Mucosa of descending colon (tissue), 3 donors: ENCODE results near the gene ELOB. TPM values are rescaled to one million over a fixed set of nuclear protein-coding genes. Genes with fewer than 3 reads are reported as not detected.

Experiments
- ATAC-seq: fragments of 200-7000 bp; cut with Tn5 transposase; one replicate; pipeline ENCODE4 v1.9.1; 2020; ENCODE audit warnings: mild to moderate bottlenecking, moderate library complexity
- DNase-seq, 3 donors: peaks; one replicate each; pipeline ENCODE4 v3.0.0-alpha.2; 2020
- H3K36me3 ChIP-seq: fragments of 200-600 bp; one replicate; pipeline ENCODE4 v1.8.0; 2021; ENCODE audit warnings: low read depth, mild to moderate bottlenecking
- H3K4me1 ChIP-seq: fragments of 200-600 bp; one replicate; pipeline ENCODE4 v1.8.0; 2021; ENCODE audit warnings: low read depth, mild to moderate bottlenecking
- H3K4me3 ChIP-seq: fragments of 200-600 bp; one replicate; pipeline ENCODE4 v1.8.0; 2021; ENCODE audit warnings: mild to moderate bottlenecking
- H3K9me3 ChIP-seq: fragments of 200-600 bp; one replicate; pipeline ENCODE4 v1.8.0; 2021; ENCODE audit warnings: mild to moderate bottlenecking
- intact Hi-C, 2 donors: fragments of 100-400 bp; cut with DNase I in 1 of 2; cut with micrococcal nuclease in 1 of 2; formaldehyde crosslinking; loops; one replicate each; pipeline versions ENCODE4 v1.11.0 to v1.11.1; 2022; cut with DNase I, micrococcal nuclease
- total RNA-seq, 3 donors: library from RNA; stranded (reverse); fragmentation: NEBNext Ultra II Directional in 2 of 3; extraction: Animal tissue kit (Norgen Biotek cat#: 25700) in 2 of 3; gene quantifications; one replicate each; pipeline versions ENCODE4 v1.2.1 to v1.2.4, GENCODE V29; 2021 to 2023
- TF ChIP-seq, protein P1 (sequence below): fragments of 200-600 bp; IDR thresholded peaks from one replicate; pipeline ENCODE4 v1.8.0; 2022; ENCODE audit warnings: antibody characterized with exemption, mild to moderate bottlenecking
- donor health status: DM: no; HTN: no; CAD: no; lungs with moderate emphysema.
- donor health status: DM: no; HTN: no; CAD: no.
- donor health status: DM: no; HTN: yes; CAD: no.

The ELOB gene
- total RNA-seq, 3 donors from 2014 or later: 231 to 296 (median 285) TPM

DNA sequence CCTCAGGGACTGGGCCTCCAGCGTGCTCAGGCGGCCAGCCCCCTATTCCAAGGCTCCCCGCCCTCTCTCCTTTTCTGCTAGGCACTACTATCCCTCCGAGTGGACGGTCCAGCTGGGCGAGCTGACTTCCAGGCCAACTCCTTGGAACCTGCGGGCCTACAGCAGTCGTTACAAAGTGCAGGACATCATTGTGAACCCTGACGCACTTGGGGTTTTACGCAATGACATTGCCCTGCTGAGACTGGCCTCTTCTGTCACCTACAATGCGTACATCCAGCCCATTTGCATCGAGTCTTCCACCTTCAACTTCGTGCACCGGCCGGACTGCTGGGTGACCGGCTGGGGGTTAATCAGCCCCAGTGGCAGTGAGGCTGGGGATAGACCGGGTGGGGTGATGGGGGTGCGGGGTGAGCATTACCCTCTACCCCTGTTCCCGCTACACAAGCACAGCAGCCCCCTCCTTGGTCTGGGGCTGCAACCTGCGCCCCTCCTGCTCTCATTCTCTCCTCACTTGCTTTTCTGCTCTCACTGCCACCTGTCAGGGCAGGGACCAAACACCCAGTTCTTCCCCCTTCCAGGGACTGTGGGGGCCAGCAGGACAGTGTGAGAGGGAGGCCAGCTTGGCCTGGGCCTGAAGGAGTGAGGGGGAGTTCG lies 22.3 kb upstream of the ELOB start:
- TF ChIP-seq, protein P1, sequence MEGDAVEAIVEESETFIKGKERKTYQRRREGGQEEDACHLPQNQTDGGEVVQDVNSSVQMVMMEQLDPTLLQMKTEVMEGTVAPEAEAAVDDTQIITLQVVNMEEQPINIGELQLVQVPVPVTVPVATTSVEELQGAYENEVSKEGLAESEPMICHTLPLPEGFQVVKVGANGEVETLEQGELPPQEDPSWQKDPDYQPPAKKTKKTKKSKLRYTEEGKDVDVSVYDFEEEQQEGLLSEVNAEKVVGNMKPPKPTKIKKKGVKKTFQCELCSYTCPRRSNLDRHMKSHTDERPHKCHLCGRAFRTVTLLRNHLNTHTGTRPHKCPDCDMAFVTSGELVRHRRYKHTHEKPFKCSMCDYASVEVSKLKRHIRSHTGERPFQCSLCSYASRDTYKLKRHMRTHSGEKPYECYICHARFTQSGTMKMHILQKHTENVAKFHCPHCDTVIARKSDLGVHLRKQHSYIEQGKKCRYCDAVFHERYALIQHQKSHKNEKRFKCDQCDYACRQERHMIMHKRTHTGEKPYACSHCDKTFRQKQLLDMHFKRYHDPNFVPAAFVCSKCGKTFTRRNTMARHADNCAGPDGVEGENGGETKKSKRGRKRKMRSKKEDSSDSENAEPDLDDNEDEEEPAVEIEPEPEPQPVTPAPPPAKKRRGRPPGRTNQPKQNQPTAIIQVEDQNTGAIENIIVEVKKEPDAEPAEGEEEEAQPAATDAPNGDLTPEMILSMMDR: no peak
- ATAC-seq (peak; percentile 22), DNase-seq (peak in 2 of 3 donors; percentile 45 to 49)
- peaks cover 8% of the 10 kb centered on the region for H3K9me3 ChIP-seq
- no peak overlapping the region for H3K4me3 ChIP-seq
- intact Hi-C loops: no loop called here
- H3K36me3 ChIP-seq: no peaks in the 10 kb centered on the region
- H3K4me1 ChIP-seq: peaks cover 18% of the 10 kb centered on the region

DNA sequence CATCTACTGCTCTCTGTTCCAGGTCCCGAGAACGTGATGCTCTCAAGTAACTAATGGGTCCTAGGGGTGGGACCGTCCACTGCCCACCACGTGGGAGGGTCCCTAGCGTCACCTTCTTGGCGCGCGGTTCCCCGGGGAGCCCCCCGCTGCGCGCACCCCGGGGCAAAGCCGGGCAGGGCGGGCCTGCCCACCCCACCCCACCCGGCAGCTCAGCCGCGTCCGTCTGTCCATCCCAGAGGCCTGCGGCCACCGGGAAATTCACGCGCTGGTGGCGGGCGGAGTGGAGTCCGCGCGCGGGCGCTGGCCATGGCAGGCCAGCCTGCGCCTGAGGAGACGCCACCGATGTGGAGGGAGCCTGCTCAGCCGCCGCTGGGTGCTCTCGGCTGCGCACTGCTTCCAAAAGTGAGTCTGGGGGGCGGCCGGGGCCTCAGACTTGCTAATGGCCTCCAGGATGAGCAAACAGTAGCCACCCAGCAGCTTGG lies 21.7 kb upstream of the ELOB start:
- ATAC-seq (no peak), DNase-seq (peak in 2 of 3 donors; percentile 36 to 53)
- peaks cover 20% of the 10 kb centered on the region for H3K4me1 ChIP-seq
- H3K36me3 ChIP-seq: no peaks in the 10 kb centered on the region
- peaks cover 6% of the 10 kb centered on the region for H3K9me3 ChIP-seq
- H3K4me3 ChIP-seq: no peak overlapping the region
- TF ChIP-seq, protein P1: no peak
- intact Hi-C loops: no loop called here

DNA sequence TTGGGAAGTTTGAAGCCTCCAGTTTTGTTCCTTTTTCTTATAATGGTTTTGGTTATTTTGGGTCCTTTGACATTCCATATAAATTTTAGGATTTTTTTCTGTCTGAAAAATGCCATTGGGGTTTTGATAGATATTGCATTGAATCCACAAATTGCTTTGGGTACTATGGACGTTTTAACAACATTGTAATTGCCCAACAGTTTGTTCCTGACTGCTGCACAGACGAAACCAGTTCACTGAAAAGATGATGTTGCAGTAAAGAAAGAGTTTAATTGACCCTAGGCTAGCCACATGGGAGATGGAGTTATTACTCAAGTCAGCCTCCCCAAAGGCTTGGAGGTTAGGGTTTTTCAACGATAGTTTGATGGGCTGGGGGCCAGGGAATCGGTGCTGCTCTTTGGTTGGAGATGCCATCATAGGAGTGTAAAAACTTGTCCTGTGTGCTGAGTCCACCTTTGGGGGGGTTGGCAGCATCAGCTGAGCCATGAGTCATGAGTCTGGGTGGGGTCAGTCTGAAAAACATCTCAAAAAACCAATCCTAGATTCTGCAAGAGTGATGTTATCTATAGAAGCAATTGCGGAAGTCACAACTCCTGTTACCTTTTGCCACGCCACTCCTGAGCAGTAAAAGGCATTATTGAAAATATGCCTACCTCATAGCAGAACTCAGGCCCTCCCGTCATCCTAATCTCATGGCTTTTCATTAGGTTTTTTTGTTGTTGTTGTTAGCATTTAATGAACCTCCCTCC lies 18.5 kb upstream of the ELOB start:
- peaks cover 20% of the 10 kb centered on the region for H3K4me1 ChIP-seq
- H3K4me3 ChIP-seq: no peak overlapping the region
- DNase-seq (peak; percentile 48 to 61 (median 51)), ATAC-seq (peak; percentile 54)
- no peaks in the 10 kb centered on the region for H3K9me3 ChIP-seq
- intact Hi-C loops: no loop called here
- no peaks in the 10 kb centered on the region for H3K36me3 ChIP-seq
- TF ChIP-seq, protein P1: no peak

DNA sequence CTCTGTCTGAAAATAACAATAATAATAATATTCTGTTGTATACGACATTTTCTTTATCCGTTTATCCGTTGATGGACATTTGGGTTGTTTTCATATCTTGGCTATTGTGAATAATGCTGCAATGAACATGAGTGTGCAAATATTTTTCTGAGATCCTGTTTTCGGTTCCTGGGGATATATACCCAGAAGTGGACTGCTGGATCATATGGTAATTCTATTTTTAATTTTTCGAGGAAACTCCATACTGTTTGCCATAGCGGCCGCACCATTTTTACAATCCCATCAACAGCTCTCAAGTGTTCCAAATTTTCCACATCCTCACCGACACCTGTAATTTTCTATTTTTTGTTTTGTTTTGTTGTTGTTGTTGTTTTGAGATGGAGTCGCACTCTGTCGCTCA lies 15.9 kb upstream of the ELOB start:
- Histone ChIP-seq H3K9me3 (no peaks in the 10 kb centered on the region), H3K36me3 (no peaks in the 10 kb centered on the region), H3K4me3 (no peak overlapping the region), H3K4me1 (peaks cover 12% of the 10 kb centered on the region)
- TF ChIP-seq, protein P1: no peak
- no peak for ATAC-seq
- no peak for DNase-seq
- intact Hi-C loops: no loop called here

DNA sequence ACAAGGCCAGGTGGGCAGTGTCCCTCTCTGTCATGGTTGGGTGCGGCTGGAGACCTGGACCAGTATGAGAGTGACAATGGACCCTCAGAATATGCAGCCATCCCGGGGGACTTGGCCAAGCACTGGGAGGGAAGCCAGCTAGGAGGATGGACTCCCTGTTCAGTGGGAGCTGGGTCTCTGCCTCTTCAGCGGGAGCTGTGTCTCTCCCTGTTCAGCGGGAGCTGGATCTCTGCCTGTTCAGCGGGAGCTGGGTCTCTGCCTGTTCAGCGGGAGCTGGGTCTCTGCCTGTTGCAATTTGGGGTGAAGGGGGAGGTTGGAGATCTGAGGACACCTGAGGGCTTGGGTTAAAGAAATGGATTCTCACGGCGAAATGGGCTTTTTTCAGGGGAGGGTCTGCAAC lies 14.1 kb upstream of the ELOB start:
- H3K9me3 ChIP-seq: no peaks in the 10 kb centered on the region
- H3K4me1 ChIP-seq: peaks cover 12% of the 10 kb centered on the region
- intact Hi-C loops: no loop called here
- H3K4me3 ChIP-seq: no peak overlapping the region
- ATAC-seq: no peak
- DNase-seq: peak in 2 of 3 donors; percentile 10 to 34
- no peaks in the 10 kb centered on the region for H3K36me3 ChIP-seq
- TF ChIP-seq, protein P1: no peak
